GM21367 (cell line): Measurements from ENCODE around the gene OGFOD3.
"Not testable (repeated sequence)": the region's sequence is repeated elsewhere in the genome, so short reads cannot be mapped to it uniquely, and the experiment has no call there.

ENCODE experiments used
- ATAC-seq: cut with Tn5 transposase; IDR thresholded peaks from one replicate; pipeline ENCODE4 v1.9.1; 2021; ENCODE audit not compliant: unreplicated experiment

The OGFOD3 gene

GRCh38 chr17:82358465-82359350 is 59.7 kb downstream of the OGFOD3 start, which contains the start of gene TEX19:
TEX19 (plus strand) TSS chr17:82359247; CDS start chr17:82362151, 2,904 bp downstream.
- no peak for ATAC-seq

- no peak for ATAC-seq
Observed at GRCh38 chr17:82357394-82357793, 61.0 kb downstream of the OGFOD3 start.

GRCh38 chr17:82356845-82357355 is 61.5 kb downstream of the OGFOD3 start:
- no peak for ATAC-seq

GRCh38 chr17:82355770-82356427 is 62.5 kb downstream of the OGFOD3 start:
- ATAC-seq = no peak

GRCh38 chr17:82354804-82355308 is 63.5 kb downstream of the OGFOD3 start:
- no peak for ATAC-seq

- no peak for ATAC-seq
Observed at GRCh38 chr17:82353484-82353883, 64.9 kb downstream of the OGFOD3 start.

GRCh38 chr17:82351713-82352488 is 66.5 kb downstream of the OGFOD3 start:
- ATAC-seq = no peak

- no peak for ATAC-seq
Observed at GRCh38 chr17:82351254-82351712, 67.1 kb downstream of the OGFOD3 start.

GRCh38 chr17:82350182-82351030 is 68.0 kb downstream of the OGFOD3 start:
- ATAC-seq = no peak

GRCh38 chr17:82349287-82349701 is 69.1 kb downstream of the OGFOD3 start:
- ATAC-seq = no peak

GRCh38 chr17:82348866-82349265 is 69.5 kb downstream of the OGFOD3 start:
- no peak for ATAC-seq

GRCh38 chr17:82348434-82348833 is 70.0 kb downstream of the OGFOD3 start:
- ATAC-seq = no peak

GRCh38 chr17:82347994-82348393 is 70.4 kb downstream of the OGFOD3 start:
- ATAC-seq = not testable (repeated sequence)

GRCh38 chr17:82346342-82347300 is 71.8 kb downstream of the OGFOD3 start:
- no peak for ATAC-seq

- ATAC-seq = no peak
Observed at GRCh38 chr17:82345151-82345976, 73.0 kb downstream of the OGFOD3 start.

GRCh38 chr17:82344175-82344907 is 74.0 kb downstream of the OGFOD3 start:
- no peak for ATAC-seq

GRCh38 chr17:82343560-82343959 is 74.8 kb downstream of the OGFOD3 start:
- ATAC-seq = no peak
